ENCODE results near the gene PMAIP1.

DNA sequence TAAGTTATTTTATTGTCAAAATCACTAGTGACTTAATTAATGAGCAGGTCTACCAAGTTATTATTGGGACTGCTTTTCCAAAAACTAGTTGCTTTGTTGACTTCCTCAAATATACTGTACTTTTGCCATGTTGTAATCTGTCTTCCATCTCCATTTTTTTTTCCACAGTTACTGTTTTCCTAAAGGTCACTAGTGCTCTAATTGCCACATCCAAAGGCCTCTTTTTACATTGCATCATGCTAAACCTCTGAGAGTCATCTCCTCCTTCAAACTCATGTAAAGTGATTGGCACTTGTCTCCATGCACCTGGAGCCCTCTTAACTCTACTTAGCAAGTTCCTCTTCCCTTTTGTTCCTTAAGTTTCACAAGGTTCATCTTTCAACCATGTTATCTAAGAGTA lies 11.8 kb downstream of the PMAIP1 start:
- no peak for TF ChIP-seq CTCF (IDR thresholded peaks at IDR 0.05)
- no peak for TF ChIP-seq POLR2A (IDR thresholded peaks at IDR 0.05)

Measured in heart left ventricle (tissue), 13 donors.